NB4 (cell line): ENCODE results near the gene CELF1.

ENCODE experiments used
- DNase-seq: peaks from one replicate; pipeline ENCODE4 v3.0.0; 2010; ENCODE audit warnings: low read depth
- H3K4me3 ChIP-seq: one replicate; pipeline ENCODE4 v1.5.1; 2011; ENCODE audit warnings: mild to moderate bottlenecking, low read depth, low read length, moderate library complexity
- MAX ChIP-seq: IDR thresholded peaks from 2 replicates; pipeline ENCODE4 v1.6.1; 2011; ENCODE audit warnings: low read depth, low read length
- MYC ChIP-seq: IDR thresholded peaks from 2 replicates; pipeline ENCODE4 v1.6.1; 2011; ENCODE audit warnings: low read depth, low read length
- POLR2A ChIP-seq: IDR thresholded peaks from 2 replicates; pipeline ENCODE4 v1.6.1; 2011; ENCODE audit warnings: mild to moderate bottlenecking; ENCODE audit not compliant: insufficient read length; ENCODE audit errors: extremely low read depth
- TF ChIP-seq, protein P1 (sequence below): IDR thresholded peaks from one replicate; pipeline ENCODE4 v1.5.1; 2012; ENCODE audit warnings: low read depth, low read length

Gene CELF1

GRCh38 chr11:47592970-47593369 is 40.0 kb upstream of the CELF1 start:
- no peak for DNase-seq
- TF ChIP-seq POLR2A, result no peak
- TF ChIP-seq, protein P1, sequence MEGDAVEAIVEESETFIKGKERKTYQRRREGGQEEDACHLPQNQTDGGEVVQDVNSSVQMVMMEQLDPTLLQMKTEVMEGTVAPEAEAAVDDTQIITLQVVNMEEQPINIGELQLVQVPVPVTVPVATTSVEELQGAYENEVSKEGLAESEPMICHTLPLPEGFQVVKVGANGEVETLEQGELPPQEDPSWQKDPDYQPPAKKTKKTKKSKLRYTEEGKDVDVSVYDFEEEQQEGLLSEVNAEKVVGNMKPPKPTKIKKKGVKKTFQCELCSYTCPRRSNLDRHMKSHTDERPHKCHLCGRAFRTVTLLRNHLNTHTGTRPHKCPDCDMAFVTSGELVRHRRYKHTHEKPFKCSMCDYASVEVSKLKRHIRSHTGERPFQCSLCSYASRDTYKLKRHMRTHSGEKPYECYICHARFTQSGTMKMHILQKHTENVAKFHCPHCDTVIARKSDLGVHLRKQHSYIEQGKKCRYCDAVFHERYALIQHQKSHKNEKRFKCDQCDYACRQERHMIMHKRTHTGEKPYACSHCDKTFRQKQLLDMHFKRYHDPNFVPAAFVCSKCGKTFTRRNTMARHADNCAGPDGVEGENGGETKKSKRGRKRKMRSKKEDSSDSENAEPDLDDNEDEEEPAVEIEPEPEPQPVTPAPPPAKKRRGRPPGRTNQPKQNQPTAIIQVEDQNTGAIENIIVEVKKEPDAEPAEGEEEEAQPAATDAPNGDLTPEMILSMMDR, result no peak
- TF ChIP-seq MAX, result no peak
- TF ChIP-seq MYC, result no peak
- H3K4me3 ChIP-seq, result no peak overlapping the region

DNA sequence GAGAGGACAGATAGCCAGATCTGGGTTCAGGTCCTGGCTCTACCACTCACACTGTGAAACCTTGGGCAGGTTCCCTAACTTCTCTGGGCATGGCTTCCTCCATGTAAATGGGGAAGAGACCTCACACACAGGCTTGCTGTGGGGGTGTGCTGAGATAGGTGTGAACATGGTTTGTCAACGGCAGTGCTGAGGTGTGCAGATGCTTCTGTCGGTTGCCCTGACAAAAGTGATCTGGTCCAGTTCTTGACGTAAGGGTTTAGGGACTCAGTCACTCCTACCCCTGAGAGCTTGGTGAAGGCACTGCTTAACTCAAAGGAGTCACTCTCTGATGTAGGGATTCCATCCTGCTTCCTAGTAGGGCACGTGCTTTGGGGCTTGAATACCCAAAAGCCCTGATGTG is 39.3 kb upstream of the CELF1 start:
- DNase-seq, result no peak
- peak overlapping the region; percentile 21 for H3K4me3 ChIP-seq
- TF ChIP-seq POLR2A, result no peak
- TF ChIP-seq, protein P1, result no peak

GRCh38 chr11:47591764-47592163 is 38.8 kb upstream of the CELF1 start:
- peak; percentile 54; the same call in 1 of the 2 replicates for TF ChIP-seq MAX
- no peak for TF ChIP-seq POLR2A
- TF ChIP-seq MYC, result peak; percentile 77
- TF ChIP-seq, protein P1, result no peak
- DNase-seq, result peak; percentile 98

GRCh38 chr11:47589977-47590861 is 37.3 kb upstream of the CELF1 start:
- TF ChIP-seq POLR2A (no peak), MAX (no peak), MYC (no peak)
- TF ChIP-seq, protein P1, result no peak
- no peak for DNase-seq
- H3K4me3 ChIP-seq, result no peak overlapping the region

More at GRCh38 chr11:47591764-47592163, 38.8 kb upstream of the CELF1 start:
- H3K4me3 ChIP-seq, result peak overlapping the region; percentile 21

DNA sequence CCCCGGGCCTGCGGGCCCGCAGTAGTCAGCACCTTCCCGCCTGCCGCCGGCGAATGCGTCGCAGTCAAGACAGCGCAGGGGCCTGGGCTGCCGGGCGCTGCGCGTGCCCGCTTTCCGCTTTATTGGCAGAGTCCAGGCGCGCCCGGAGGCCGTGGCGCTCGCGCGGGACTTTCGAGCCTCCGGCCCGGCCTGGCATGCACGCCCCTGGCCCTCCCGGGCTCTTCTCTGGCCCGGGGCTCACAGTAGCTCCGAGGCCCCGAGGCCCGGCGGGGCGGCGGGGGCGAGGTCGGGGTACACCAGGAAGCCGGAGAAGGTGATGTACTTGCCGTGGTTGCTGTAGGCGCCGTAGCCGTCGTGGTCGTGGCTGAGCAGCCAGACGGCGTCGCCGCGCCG is 36.6 kb upstream of the CELF1 start:
- no peak for DNase-seq
- H3K4me3 ChIP-seq, result peak overlapping the region; percentile 88

More for the DNA sequence above, 36.6 kb upstream of the CELF1 start:
- no peak for TF ChIP-seq MYC
- TF ChIP-seq, protein P1, result no peak
- no peak for TF ChIP-seq MAX
- TF ChIP-seq POLR2A, result no peak
